ENCODE measurements around the gene P2RY11. TPM values are rescaled to one million over a fixed set of nuclear protein-coding genes. Genes with fewer than 3 reads are reported as not detected.

Gene P2RY11
- total RNA-seq, 1 donor from 2014 or later: 19.3 TPM

DNA sequence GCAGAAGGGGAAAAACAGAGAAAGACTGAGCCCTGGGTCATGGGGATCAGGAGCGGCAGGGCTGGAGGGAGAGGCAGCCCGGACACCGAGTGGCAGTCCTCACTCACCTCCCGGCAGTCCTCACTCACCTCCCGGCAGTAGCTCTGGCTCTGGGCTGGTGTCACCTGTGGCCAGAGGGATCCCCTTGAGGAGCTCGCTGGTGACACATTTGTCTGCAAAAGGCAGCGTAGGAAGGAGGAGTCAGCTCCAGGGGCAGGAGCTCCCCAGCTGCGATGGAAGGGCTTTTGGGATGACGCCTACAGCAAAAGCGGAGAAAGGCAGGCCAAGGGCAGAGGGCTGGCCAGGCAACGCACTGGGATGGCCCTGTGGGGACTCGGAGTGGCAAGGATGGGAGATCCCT, 7.5 kb downstream of the P2RY11 start:
- Histone ChIP-seq H3K9me3 (ENCODE audit: insufficient read depth, low read depth, low read length) (no peaks in the 10 kb centered on the region), H3K4me1 (ENCODE audit: insufficient read depth, low read length) (peaks cover 13% of the 10 kb centered on the region), H3K79me2 (ENCODE audit: insufficient read depth, low read length) (peaks cover 36% of the 10 kb centered on the region), H4K20me1 (ENCODE audit: insufficient read depth, low read length) (peaks cover 45% of the 10 kb centered on the region), H2AFZ (ENCODE audit: low read depth, low read length) (no peak overlapping the region), H3K27ac (ENCODE audit: low read depth, low read length) (peak overlapping the region; percentile 85), H3K9ac (ENCODE audit: low read length) (peak overlapping the region; percentile 99), H3K27me3 (ENCODE audit: insufficient read depth, low read length) (no peaks in the 10 kb centered on the region), H3K4me2 (ENCODE audit: low read length) (peak overlapping the region; percentile 95), H3K4me3 (ENCODE audit: insufficient read depth, low read depth, low read length) (peak overlapping the region; percentile 83), H3K36me3 (ENCODE audit: insufficient read depth, low read length) (peaks cover 3% of the 10 kb centered on the region)
- Mint-ChIP-seq H3K36me3 (ENCODE audit: low read depth, unreplicated experiment) (peaks cover 7% of the 10 kb centered on the region), H3K4me1 (ENCODE audit: low read depth, unreplicated experiment) (peaks cover 7% of the 10 kb centered on the region), H3K27me3 (ENCODE audit: low read depth, unreplicated experiment) (no peaks in the 10 kb centered on the region), H3K27ac (ENCODE audit: unreplicated experiment) (peak overlapping the region; percentile 89), H3K4me3 (ENCODE audit: unreplicated experiment) (peak overlapping the region; percentile 91), H3K9me3 (ENCODE audit: unreplicated experiment) (no peaks in the 10 kb centered on the region)
- FAIRE-seq: no peak
- no peak for TF ChIP-seq EZH2 (IDR thresholded peaks at IDR 0.05; ENCODE audit: insufficient read depth, low read length)
- TF ChIP-seq, protein P1, sequence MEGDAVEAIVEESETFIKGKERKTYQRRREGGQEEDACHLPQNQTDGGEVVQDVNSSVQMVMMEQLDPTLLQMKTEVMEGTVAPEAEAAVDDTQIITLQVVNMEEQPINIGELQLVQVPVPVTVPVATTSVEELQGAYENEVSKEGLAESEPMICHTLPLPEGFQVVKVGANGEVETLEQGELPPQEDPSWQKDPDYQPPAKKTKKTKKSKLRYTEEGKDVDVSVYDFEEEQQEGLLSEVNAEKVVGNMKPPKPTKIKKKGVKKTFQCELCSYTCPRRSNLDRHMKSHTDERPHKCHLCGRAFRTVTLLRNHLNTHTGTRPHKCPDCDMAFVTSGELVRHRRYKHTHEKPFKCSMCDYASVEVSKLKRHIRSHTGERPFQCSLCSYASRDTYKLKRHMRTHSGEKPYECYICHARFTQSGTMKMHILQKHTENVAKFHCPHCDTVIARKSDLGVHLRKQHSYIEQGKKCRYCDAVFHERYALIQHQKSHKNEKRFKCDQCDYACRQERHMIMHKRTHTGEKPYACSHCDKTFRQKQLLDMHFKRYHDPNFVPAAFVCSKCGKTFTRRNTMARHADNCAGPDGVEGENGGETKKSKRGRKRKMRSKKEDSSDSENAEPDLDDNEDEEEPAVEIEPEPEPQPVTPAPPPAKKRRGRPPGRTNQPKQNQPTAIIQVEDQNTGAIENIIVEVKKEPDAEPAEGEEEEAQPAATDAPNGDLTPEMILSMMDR (IDR thresholded peaks at IDR 0.05; ENCODE audit: insufficient read depth, low read depth, low read length): no peak
- DNase-seq (ENCODE audit: low read depth): no peak

DNA sequence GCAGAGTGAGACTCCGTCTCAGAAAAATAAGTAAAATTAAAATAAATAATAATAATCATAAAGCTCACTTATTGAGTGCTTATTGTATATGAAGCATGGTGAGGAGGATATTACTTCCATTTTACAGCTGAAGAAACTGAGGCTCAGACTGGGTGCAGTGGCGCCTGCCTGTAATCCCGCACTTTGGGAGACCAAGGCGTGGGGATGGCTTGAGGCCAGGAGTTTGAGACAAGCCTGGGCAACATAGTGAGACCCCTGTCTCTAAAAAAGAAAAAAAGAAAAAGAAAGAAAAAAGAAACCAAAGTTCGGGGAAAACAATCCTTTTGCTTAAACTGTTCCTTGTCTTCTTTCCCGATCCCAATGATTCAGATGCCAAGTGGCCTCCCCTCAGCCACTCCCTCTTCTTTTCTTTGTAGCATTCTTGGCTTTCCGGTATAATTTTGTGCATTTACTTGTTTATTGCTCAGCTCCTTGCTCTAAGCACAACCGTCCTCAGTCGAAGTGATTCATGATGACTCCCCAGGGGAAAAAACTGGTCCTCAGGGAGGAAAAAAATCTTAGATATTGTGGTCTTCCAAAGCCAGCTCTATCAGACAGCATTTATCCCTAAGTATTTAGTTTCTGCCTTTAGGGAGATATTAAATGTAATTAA, 9.2 kb downstream of the P2RY11 start:
- TF ChIP-seq, protein P1 (IDR thresholded peaks at IDR 0.05; ENCODE audit: insufficient read depth, low read depth, low read length): no peak
- no peak for TF ChIP-seq EZH2 (IDR thresholded peaks at IDR 0.05; ENCODE audit: insufficient read depth, low read length)
- peak overlapping the region; percentile 48 for H3K27ac ChIP-seq (ENCODE audit: low read depth, low read length)
- no peaks in the 10 kb centered on the region for H3K27me3 ChIP-seq (ENCODE audit: insufficient read depth, low read length)
- peaks cover 11% of the 10 kb centered on the region for H3K36me3 Mint-ChIP-seq (ENCODE audit: low read depth, unreplicated experiment)
- H3K4me3 Mint-ChIP-seq (ENCODE audit: unreplicated experiment): no peak overlapping the region
- peak overlapping the region; percentile 64 for H3K27ac Mint-ChIP-seq (ENCODE audit: unreplicated experiment)
- peaks cover 8% of the 10 kb centered on the region for H3K36me3 ChIP-seq (ENCODE audit: insufficient read depth, low read length)
- no peak overlapping the region for H3K4me3 ChIP-seq (ENCODE audit: insufficient read depth, low read depth, low read length)
- peaks cover 13% of the 10 kb centered on the region for H3K4me1 ChIP-seq (ENCODE audit: insufficient read depth, low read length)
- DNase-seq (ENCODE audit: low read depth) (peak; percentile 83), FAIRE-seq (peak; percentile 65)
- H3K27me3 Mint-ChIP-seq (ENCODE audit: low read depth, unreplicated experiment): no peaks in the 10 kb centered on the region
- peak overlapping the region; percentile 62 for H3K9ac ChIP-seq (ENCODE audit: low read length)
- H4K20me1 ChIP-seq (ENCODE audit: insufficient read depth, low read length): peaks cover 29% of the 10 kb centered on the region
- H2AFZ ChIP-seq (ENCODE audit: low read depth, low read length): peak overlapping the region; percentile 54
- H3K79me2 ChIP-seq (ENCODE audit: insufficient read depth, low read length): peaks cover 36% of the 10 kb centered on the region
- no peaks in the 10 kb centered on the region for H3K9me3 Mint-ChIP-seq (ENCODE audit: unreplicated experiment)
- H3K4me1 Mint-ChIP-seq (ENCODE audit: low read depth, unreplicated experiment): peaks cover 7% of the 10 kb centered on the region
- no peaks in the 10 kb centered on the region for H3K9me3 ChIP-seq (ENCODE audit: insufficient read depth, low read depth, low read length)
- peak overlapping the region; percentile 76 for H3K4me2 ChIP-seq (ENCODE audit: low read length)

DNA sequence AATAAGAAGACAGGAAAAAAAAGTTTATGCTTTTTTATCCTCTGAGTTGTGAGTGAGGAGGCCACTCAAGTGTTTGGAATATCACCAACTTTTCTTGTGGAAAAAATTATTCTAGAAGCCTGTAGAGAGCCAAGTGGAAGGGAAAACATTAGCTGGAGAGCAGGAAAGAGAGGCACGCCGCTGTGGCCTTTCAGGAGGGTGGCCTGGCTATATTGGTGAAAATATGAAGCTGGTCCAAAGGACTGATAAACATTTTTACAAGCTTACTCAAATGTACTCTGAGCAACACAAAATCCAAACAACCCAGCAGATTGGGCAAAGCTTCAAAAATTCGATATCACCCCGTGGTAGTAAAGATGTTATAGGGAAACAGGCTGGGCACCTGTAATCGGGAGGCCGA, 10.6 kb downstream of the P2RY11 start:
- H3K27me3 ChIP-seq (ENCODE audit: insufficient read depth, low read length): no peaks in the 10 kb centered on the region
- H3K4me1 ChIP-seq (ENCODE audit: insufficient read depth, low read length): peaks cover 13% of the 10 kb centered on the region
- no peak overlapping the region for H3K4me3 Mint-ChIP-seq (ENCODE audit: unreplicated experiment)
- H2AFZ ChIP-seq (ENCODE audit: low read depth, low read length): no peak overlapping the region
- FAIRE-seq (no peak), DNase-seq (ENCODE audit: low read depth) (peak; percentile 48)
- H3K9me3 Mint-ChIP-seq (ENCODE audit: unreplicated experiment): no peaks in the 10 kb centered on the region
- H3K9ac ChIP-seq (ENCODE audit: low read length): no peak overlapping the region
- H3K9me3 ChIP-seq (ENCODE audit: insufficient read depth, low read depth, low read length): no peaks in the 10 kb centered on the region
- H3K4me3 ChIP-seq (ENCODE audit: insufficient read depth, low read depth, low read length): no peak overlapping the region
- no peak overlapping the region for H3K27ac ChIP-seq (ENCODE audit: low read depth, low read length)
- peaks cover 15% of the 10 kb centered on the region for H4K20me1 ChIP-seq (ENCODE audit: insufficient read depth, low read length)
- no peak overlapping the region for H3K4me2 ChIP-seq (ENCODE audit: low read length)
- H3K36me3 Mint-ChIP-seq (ENCODE audit: low read depth, unreplicated experiment): peaks cover 5% of the 10 kb centered on the region
- H3K79me2 ChIP-seq (ENCODE audit: insufficient read depth, low read length): peaks cover 27% of the 10 kb centered on the region
- peaks cover 4% of the 10 kb centered on the region for H3K4me1 Mint-ChIP-seq (ENCODE audit: low read depth, unreplicated experiment)
- TF ChIP-seq EZH2 (IDR thresholded peaks at IDR 0.05; ENCODE audit: insufficient read depth, low read length): no peak
- TF ChIP-seq, protein P1 (IDR thresholded peaks at IDR 0.05; ENCODE audit: insufficient read depth, low read depth, low read length): no peak
- no peak overlapping the region for H3K27ac Mint-ChIP-seq (ENCODE audit: unreplicated experiment)
- H3K27me3 Mint-ChIP-seq (ENCODE audit: low read depth, unreplicated experiment): no peaks in the 10 kb centered on the region
- H3K36me3 ChIP-seq (ENCODE audit: insufficient read depth, low read length): peaks cover 8% of the 10 kb centered on the region

All from astrocyte (in vitro differentiated cells and primary cell).